Amygdala (tissue), 56 donors: ENCODE data around the gene SERPINI1.
A peak's percentile ranks its signal among the peaks of the same experiment; 100 is the strongest.

ENCODE experiments used
- DNase-seq, 56 donors: peaks; one replicate each; lab custom pipeline; 2025; lab: John Stamatoyannopoulos, UW

The SERPINI1 gene

DNA sequence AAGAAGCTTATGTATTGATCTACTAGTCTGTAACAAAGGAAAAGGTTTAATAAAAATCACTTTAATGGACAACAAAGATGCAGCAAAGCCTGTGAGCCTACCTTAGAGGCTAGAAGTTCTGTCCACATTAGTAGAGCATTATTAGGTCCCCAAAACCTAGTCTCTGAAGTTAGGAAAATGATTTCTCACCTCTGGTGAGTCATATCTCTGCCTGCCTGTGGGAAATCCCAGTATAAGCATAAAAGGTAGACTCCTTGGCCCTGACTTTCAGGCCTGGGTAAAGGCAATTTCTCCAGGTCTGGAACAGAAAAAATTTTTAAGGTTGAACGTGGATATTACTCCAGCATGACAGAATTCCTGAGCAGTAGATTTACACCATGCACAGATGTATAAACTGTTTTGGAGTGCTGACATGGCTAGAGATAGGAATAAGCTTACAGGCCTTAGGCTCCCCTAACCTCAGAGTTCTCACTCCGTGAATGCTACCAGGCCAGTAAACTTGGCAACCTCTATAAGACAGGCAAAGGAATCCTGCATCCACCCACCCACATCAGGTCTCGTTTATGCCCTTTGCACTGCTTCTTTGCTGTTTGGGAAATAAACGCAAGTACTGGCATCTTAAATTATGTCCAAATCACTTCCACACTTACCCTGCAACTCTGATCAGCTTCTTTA lies 104.1 kb downstream of the SERPINI1 start:
- no peak for DNase-seq

DNA sequence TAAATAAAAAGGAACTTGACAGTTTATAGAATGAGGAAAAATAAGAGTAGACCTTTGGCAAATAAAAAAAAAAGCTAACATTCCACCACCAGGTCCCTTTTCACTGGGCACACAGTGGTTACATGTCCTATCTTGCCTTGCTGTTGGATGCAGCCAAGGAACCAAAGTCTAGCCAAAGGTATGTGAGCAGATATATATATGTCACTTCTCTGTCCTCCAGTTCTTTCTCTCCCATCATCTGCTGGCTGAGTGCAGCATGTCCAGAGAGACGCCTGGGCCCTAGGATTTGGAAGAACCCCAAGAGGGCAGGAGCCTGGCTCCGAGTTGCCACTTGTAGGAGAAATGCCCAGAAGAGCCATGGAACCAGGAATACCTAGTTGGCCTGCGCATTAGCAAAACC lies 104.7 kb downstream of the SERPINI1 start:
- no peak for DNase-seq

DNA sequence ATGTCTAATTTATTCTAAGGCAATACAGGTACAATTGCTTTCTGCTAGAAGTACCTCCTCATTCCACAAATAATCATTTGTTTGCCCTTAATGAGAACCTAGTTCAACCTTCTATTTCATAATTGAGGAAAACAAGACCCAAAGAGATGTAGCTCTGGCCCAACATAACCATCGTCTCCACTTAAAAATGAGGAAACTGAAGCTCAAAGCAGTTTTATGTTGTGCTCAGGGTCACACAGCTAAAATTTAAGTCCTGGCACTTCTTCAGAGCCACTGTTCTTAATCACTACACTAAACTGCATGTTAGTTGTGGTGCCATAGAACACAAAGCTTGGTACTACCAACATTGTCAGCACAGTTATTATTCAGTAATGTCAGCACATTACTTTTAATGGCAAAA lies 108.0 kb downstream of the SERPINI1 start:
- no peak for DNase-seq

DNA sequence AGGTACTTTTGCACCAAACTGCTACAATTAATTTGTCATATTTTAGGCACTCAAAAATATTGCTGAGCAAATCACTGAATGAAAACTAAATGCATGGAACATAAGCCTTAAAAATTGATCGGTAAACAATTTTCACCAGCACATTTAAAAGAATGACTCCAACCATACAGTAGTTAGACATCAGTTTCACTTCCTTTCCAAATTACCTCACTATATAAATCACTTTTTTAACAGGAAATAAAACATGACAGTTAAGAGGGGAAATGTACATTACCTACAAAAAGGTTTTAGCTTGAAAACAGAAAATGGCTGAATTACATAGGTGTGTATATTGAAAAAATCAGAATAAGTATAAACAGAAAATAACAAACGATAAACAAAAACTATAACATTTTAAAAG lies 108.4 kb downstream of the SERPINI1 start:
- DNase-seq, result no peak

DNA sequence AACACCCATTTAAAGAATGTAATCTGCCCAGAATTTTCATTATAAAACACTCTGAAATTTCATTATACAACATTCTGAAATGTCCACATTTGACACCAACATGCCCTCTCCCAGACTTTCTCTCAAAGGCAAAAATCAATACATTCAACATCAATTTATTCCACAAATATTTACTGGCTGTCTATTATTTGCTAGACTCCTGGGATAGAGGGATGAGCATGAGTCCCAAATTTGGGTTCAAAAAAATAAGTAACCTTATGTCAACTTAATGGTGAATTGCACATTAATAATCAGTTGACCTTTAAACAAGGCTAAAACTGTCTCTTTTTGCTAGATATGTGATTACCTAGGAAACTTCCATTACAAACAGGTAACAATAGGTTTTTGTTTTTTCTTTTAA lies 109.0 kb downstream of the SERPINI1 start:
- no peak for DNase-seq

DNA sequence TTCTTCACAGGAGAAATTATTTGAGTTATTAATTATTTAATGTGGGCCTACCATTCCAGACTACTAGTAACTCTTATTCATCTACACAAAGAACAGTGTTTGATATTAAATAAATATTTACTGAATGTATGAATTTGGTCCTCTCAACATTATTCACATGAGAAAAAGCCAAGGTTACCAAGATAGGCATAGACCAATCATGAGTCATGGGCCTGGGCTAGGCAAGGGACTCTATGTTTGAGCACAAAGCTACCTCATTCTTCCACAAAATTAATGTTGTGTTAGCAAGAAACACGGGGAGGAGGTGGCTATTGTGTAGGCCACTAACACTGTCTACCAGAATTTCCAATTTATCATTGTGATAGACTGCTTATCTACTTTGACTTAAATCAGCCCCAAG lies 115.7 kb downstream of the SERPINI1 start:
- DNase-seq, result no peak

DNA sequence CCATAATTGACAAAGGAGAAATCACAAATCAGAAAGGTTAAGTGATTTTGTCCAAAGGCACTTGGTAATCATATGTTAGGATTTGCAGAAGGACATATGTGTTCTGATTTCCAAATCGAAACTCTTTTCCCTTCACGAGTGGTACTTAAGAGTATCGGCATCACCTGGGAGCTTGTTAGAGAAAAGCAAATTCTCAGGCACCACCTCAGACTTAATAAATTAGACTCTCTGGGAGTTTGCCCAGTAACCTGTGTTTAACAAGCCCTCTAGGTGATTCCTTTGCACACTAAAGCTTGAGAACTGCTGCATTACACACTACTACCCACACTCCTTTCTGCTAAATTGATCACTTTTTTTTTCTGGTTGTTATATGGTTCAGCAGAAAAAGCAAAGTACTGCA lies 116.2 kb downstream of the SERPINI1 start:
- no peak for DNase-seq

DNA sequence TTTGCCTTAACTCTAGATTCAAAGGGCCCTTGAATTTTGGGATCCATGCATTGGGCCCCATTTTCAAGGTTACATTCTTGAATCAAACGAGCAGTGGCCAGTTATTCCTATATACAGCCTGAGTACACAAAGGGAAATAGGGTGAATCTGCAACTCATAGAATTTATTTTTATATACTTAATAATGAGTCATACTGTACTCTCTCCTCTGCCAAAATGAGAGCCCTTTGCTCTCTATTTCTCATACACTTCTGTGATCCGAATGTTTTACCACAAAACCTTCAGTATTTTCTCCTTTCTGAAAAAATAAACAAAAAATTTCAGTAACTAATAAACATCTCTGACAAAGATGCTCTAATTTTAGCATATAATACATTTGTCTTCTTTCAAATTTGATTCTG lies 116.7 kb downstream of the SERPINI1 start:
- no peak for DNase-seq

DNA sequence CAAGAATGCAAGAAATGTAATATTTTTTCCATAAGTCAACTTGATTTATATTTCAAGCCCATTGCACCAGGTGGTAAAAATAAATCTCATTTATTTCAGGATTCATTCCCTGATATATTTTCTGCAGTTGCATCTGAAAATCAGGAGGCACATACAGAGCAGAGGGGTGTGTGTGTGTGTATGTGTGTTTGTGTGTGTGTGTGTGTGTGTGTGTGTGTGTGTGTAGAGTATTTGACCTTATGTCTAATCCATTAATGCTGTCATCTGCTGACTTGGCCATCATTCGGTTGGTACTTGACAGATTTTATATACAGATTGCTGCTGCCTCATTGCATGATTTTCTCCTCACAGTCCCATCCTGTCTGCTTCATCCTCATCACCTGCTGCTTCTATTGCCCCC lies 118.5 kb downstream of the SERPINI1 start:
- DNase-seq, result peak in 1 of 56 donors; percentile 9

DNA sequence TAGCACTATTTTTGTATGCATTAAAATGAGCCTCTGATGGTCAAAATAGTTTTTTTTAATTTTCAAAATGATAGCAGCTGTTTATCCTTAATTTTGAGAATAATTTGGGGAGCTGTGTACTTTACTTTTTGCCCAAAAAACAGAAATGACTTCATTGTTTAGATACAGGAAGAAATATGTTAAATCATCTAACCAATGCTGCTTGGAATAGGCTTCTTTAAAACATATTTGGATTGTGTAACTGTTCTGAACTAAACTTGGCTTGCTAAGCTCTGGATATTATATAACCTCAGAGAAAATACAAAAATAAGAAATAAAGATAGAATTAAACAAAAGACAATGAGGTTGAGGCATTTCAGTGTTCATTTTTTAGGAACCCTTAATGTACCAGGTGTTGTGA lies 119.3 kb downstream of the SERPINI1 start:
- DNase-seq, result no peak

DNA sequence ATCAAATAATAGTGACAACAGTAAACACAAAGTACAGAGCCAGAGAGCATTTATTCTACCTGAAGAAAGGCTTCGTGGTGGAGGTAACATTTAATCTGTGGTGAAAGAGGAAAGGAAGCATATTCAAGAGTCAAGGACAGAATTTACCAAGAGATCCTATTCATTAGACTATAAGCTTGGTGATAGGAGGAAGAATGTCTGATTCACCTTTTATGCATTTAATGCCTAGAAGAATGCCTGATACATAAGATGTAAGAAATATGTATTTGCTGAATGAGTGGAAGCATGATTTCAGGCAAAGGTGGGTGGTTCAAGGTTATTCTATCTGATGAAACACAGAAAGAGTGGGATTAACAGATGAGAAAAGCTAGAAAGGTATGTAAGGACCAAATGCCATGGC lies 119.8 kb downstream of the SERPINI1 start:
- no peak for DNase-seq

DNA sequence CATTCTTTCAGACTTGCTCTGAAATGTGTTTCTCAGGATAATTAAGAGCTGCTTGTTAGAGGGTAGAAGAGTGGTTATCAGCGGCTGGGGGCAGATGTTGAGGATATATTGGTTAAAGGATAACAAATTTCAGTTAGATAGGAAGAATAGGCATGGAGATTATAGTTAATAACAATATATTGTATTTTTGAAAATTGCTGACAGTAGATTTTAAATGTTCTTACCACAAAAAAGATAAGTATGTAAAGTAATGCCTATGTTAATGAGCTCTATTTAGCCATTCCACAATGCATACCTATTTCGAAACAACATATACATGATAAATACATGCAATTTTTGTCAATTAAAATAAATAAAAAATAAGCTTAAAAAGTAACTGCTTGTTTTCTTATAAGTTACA lies 123.3 kb downstream of the SERPINI1 start:
- DNase-seq, result no peak

DNA sequence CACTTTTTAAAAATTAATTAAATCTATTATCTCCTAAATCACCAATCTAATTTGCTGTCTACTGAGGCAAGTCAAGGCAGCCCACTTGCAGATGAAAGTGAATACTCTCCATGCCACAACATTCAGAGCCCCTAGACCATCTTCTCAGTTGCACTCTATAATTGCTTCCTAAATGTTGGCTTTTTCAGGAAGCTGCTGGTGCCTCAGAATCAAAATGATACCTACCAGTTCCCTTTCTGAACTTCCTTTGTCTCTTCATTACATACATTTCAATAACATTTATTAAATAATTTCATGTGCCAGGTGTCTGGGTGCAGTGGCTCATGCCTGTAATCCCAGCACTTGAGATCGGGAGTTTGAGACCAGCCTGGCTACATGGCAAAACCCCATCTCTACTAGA lies 124.1 kb downstream of the SERPINI1 start:
- no peak for DNase-seq

DNA sequence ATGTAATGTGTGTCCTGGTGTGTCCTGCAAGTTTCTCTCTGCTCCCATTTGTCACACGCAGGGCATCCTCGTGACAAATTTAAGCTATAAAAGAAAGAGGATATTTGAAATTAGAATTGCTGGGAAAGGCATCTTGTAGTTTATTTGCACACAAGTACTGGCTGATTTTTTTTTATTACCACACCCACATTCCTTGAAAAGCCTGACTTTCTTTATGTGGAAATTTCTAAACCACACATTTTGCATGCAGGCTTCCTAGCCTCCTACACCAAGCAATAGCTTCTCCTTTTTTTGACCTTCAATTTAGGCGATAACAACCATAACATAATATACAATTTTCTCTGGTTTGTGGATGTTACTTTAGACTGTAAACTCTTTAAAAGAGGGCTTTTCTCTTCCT lies 126.1 kb downstream of the SERPINI1 start:
- no peak for DNase-seq

DNA sequence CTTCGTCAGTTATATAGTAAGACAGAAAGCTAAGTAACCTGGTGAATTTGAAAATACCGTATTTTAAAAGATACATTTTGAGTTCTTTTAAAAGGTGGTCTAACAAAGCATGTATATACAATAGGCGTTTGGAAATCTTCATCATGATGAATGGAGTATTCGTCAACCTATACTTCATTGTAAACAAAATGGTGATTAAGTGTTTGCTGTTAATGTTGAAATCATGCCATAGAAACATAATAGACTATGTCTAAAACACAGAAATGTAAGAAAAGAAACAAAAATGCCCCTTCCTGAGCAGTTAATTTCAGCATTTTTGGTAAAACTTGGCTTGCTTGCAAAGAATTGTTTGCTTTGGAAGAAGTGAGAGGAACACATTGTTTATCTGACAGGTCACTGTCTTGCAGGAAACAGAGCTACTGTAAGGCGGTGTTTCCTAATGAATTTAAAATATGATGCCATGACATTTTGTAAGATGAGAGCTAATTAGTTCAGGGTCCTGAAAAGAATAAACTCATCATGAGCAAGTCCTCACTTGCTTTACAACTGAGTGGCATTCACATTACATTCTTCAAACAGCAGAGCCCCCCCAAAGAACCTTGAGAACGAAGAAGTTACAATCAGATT lies 126.7 kb downstream of the SERPINI1 start:
- no peak for DNase-seq

DNA sequence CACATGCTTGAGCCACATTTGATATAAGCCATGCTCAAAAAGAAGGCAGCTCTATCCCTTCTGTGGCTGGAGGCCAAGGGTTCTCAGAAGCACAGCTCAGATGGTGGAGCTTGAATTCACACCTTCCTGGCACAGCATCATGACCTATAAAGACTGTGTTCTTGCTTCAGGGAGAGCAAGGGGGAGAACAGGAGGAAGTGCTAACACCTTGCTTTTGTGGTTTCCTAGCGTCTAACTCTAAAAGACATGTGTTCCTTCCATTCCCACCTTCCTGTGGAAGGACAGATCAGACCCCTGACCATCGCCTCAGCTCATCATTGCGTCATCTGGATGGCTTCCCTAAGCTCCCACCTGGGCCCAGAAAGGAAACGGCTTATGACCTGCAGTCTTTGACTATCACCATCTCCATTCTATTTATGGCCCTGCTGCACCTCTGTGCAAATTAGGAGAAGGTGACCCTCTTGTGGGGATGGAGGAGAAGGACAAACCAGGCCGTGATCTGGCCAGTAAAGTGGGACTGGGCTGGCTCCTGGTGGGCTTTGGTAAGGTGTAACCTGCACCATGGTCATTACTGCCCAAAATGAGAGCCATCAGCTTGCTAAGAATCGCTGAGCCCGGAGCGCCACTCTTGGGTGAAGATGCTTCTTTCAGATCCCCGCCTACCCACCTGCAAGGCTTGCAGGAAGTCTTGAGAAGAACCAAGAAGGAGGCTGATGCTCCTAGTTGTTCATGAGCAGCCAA lies 128.5 kb downstream of the SERPINI1 start:
- DNase-seq, result no peak

DNA sequence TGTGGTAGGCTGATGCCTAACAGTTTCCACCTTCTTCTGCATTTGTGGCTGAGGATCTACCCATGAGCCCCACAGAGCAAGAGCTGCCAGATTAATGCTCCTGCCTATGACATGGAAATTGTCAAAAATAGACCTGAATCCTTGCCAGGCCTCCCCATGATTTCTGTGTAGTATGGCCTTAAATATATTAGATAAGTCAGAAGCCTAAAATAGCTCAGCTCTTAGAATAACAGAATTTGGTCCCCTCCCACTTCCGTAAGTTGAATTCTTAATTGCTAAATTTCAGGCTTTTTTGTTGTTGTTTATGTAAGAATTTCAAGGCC lies 129.0 kb downstream of the SERPINI1 start:
- DNase-seq, result no peak

DNA sequence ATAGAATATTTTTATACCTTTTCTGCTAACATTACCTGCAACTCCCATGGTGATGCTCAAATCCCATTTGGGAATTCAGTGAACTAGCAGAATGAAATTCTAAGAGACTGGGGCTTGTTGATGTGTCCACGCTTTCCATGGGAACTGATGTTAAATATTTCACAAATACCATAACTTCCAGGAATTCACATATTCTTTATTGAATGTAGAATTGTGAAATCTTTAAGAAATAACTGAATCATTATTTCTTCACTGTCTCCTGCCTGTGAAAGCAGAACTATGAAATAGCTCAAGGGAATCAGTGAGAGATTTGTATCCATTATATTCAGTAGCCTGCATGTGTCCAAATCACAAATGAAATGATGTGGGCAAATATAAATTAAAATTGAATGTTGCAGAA lies 130.8 kb downstream of the SERPINI1 start:
- no peak for DNase-seq

DNA sequence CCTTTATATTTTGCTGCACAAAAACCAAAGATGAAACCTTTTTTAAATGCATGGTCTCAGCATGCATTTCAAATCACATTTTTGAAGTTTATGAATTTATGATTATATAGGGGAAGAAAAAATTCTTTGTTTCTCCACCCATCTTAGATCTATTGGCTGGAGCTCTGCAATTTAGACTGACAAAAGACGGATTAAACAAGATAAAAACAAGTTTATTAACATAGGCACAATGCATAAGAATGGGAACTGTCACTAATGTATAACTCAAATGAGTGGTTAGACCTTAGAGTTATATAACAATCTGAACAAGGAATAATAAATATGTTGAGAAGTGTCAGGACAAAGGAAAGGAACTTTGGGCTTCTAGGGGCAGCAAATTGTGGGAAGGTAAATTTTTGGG lies 132.5 kb downstream of the SERPINI1 start:
- no peak for DNase-seq

DNA sequence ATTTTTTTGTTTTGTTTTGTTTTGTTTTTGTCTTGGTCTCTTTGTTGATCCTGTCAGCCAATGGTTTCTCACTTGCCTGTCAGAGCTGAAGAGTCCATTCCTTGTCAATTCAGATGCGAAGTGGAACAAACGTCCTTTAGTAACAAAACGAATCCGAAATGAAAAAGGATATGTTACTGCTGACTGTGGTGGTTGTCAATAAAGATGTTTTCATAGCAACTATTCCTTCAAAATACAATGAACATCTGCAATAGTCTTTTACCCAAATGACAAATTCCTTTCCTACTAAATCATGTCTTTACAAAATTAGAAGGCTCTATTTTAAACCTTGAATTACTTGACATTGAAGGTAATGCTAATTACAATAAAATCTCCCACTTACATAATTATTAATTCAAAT lies 134.7 kb downstream of the SERPINI1 start:
- no peak for DNase-seq

DNA sequence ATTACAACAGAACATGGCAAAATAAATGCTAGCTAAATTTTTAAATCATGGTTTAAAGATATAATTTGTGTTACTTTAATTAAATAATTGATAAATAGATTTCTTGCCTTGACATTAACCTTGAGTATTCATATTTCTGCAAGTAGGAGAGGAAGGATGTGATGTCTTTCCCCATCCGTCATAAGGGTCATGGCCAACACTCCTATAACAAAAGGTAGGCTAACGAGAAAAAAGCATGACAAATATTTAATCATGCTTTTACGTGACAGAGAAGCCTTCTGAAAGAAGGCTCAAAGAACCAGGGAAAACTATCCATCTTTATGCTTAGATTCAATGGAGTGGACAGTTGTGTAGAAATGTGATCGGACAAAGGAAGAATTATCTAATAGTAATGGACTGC lies 135.2 kb downstream of the SERPINI1 start:
- no peak for DNase-seq

DNA sequence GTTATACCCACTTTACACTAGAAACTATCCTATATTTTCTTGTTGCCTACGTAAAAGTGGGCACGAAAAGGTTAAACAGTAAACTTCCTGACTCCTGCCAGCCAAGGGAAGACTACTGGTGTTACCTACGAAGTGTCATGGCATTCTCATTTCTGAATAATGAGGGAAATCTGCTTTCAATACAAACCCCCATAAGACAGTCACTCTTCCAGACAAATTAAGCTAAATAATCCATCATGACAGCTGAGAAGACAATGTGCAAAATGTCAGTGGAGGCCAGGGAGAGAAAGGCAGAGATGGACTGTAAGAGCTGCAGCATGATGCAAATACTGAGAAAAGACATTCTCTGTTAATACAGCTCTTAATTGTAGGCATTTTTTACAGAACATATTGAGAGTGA lies 136.5 kb downstream of the SERPINI1 start:
- DNase-seq, result no peak
